Sigmoid colon (tissue), 7 donors: ENCODE measurements around the gene BANF2. TPM values are rescaled to one million over a fixed set of nuclear protein-coding genes. Genes with fewer than 3 reads are reported as not detected.

Source experiments
- DNase-seq: peaks from one replicate; pipeline ENCODE4 v3.0.0-alpha.2; 2019
- H3K27ac ChIP-seq, 4 donors: fragments of 200-600 bp; sonication (generic); one replicate each; pipeline ENCODE4 v1.5.1; 2016 to 2019; ENCODE audit warnings: mild to moderate bottlenecking in 1 of 4
- H3K27me3 ChIP-seq, 3 donors: fragments of 200-600 bp; sonication (generic); one replicate each; pipeline ENCODE4 v1.5.1; 2019; ENCODE audit warnings: mild to moderate bottlenecking in 1 of 3
- H3K36me3 ChIP-seq, 4 donors: fragments of 200-600 bp; sonication (generic); one replicate each; pipeline ENCODE4 v1.5.1; 2016 to 2019
- H3K4me1 ChIP-seq, 4 donors: fragments of 200-600 bp; sonication (generic); one replicate each; pipeline ENCODE4 v1.5.1; 2017 to 2019
- H3K4me3 ChIP-seq, 4 donors: fragments of 200-600 bp; sonication (generic); one replicate each; pipeline ENCODE4 v1.5.1; 2017 to 2019; ENCODE audit warnings: mild to moderate bottlenecking in 2 of 4, moderate library complexity in 1 of 4
- H3K9me3 ChIP-seq, 4 donors: fragments of 200-600 bp in 3 of 4; sonication (generic) in 3 of 4; one replicate each; pipeline versions ENCODE4 v1.5.1 to v1.6.1; 2013 to 2019
- EP300 ChIP-seq, 4 donors: sonication (generic); formaldehyde crosslinking; IDR thresholded peaks; one replicate each; pipeline ENCODE4 v1.6.1; 2017; ENCODE audit warnings: antibody characterized with exemption in 4 of 4
- POLR2A ChIP-seq, 2 donors: fragments of 450-650 bp; IDR thresholded peaks; one replicate each; pipeline ENCODE4 v1.6.1; 2016; ENCODE audit warnings: antibody characterized with exemption in 2 of 2, mild to moderate bottlenecking in 2 of 2, moderate library complexity in 2 of 2
- POLR2AphosphoS5 ChIP-seq, 4 donors: sonication (generic); formaldehyde crosslinking; IDR thresholded peaks; one replicate each; pipeline ENCODE4 v1.6.1; 2017; ENCODE audit warnings: antibody characterized with exemption in 4 of 4
- WGBS, 2 donors: extraction: QIAGEN DNeasy Blood & Tissue Kit; methylation state at CpG; one replicate each; pipeline ENCODE4 v1.1.7; 2013; 5-methylcytosine and 5-hydroxymethylcytosine counted together
- intact Hi-C: fragments of 100-400 bp; cut with DNase I; formaldehyde crosslinking; loops from one replicate; pipeline ENCODE4 v1.15.1; 2023
- polyA plus RNA-seq, 3 donors: library from polyadenylated mRNA; stranded (reverse); fragments of 200-250 nt; gene quantifications; one replicate each; pipeline ENCODE4 v1.2.3, GENCODE V29; 2013
- total RNA-seq, 4 donors: library from RNA; depleted of rRNA; stranded (reverse); fragments of >200 nt; gene quantifications; one replicate each; pipeline ENCODE4 v1.1.0, GENCODE V29; 2016
- TF ChIP-seq, protein P1 (sequence below), 4 experiments: fragments of 450-650 bp in 3 of 4; fragments of 200-600 bp in 1 of 4; IDR thresholded peaks; one replicate each; pipeline ENCODE4 v1.5.1; 2016 to 2019; ENCODE audit warnings: antibody characterized with exemption in 4 of 4, mild to moderate bottlenecking in 3 of 4, moderate library complexity in 2 of 4
- donor health status: healthy with polysubstance abuse.
- donor health status: Bipolar disorder and iron deficiency.
- donor health status: healthy.

Gene BANF2
- total and polyA plus RNA-seq, 7 donors: not detected

DNA sequence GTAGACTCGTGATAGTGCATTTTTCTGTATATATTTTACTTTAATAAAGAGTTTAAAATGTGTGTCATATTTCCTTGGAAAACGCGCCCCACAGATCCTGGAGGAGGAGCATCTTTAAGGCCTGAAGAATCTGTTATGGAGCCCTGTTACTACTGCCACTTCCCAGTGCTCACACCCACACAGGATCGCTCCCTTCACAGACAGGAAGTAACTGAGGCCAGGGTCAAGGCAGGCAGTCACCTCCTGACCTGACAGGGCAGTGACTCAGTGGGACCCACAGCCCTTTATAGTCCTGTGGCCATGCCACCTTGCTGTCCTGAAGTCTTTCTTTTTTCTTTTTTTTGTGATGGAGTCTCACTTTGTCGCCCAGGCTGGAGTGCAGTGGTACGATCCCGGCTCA, 26.7 kb upstream of the BANF2 start:
- Histone ChIP-seq H3K9me3 (no peaks in the 10 kb centered on the region), H3K4me1 (peaks cover 0 to 37% (median 19%) of the 10 kb centered on the region in 4 donors)
- intact Hi-C loops: no loop called here

DNA sequence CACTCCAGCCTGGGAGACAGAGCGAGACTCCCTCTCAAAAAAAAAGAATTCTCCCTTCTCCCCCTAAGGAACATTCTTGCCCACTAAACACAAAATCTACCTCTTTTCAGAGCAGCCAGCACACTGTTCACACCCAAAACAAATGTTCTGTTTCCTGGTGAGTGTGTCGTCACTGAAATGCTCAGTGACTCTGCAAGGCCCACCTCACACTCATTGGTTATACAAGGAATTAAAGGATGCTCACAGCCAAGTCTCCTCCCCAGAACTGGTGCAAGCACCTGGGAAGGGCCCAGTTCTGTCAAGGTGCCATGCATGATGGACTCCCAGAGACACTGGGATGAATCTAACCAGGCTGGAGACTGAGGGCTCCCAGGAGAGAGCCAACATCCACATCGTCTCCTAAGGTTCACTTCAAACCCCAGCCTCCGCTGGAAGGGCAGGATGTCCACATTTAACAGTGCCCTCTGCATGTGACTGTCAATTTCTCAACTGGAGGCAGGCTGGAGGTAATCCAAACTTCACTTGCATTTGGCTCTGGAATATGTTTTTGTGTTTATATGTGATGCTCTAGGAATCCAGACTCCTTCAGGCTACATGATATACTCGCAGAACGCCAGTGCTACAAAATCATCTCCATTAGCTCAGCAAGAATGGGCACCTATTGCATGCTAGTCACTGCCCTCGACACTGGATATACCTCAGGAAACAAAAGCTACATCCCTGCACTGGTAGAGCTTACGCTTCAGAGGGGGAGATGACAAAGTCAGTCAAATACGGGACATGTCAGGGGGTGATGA, 24.8 kb upstream of the BANF2 start:
- peak overlapping the region in 2 of 4 donors; percentile 25 to 47 for H3K27ac ChIP-seq
- intact Hi-C loops: no loop called here
- H3K27me3 ChIP-seq: no peaks in the 10 kb centered on the region
- peaks cover 0 to 52% (median 24%) of the 10 kb centered on the region in 4 donors for H3K4me1 ChIP-seq
- H3K9me3 ChIP-seq: no peaks in the 10 kb centered on the region
- no peak for DNase-seq
- H3K4me3 ChIP-seq: no peak overlapping the region
- H3K36me3 ChIP-seq: peaks cover 0 to 28% (median 0%) of the 10 kb centered on the region in 4 donors
- TF ChIP-seq EP300 (IDR thresholded peaks at IDR 0.05) (no peak), POLR2AphosphoS5 (IDR thresholded peaks at IDR 0.05) (no peak), POLR2A (IDR thresholded peaks at IDR 0.05) (no peak)
- TF ChIP-seq, protein P1, sequence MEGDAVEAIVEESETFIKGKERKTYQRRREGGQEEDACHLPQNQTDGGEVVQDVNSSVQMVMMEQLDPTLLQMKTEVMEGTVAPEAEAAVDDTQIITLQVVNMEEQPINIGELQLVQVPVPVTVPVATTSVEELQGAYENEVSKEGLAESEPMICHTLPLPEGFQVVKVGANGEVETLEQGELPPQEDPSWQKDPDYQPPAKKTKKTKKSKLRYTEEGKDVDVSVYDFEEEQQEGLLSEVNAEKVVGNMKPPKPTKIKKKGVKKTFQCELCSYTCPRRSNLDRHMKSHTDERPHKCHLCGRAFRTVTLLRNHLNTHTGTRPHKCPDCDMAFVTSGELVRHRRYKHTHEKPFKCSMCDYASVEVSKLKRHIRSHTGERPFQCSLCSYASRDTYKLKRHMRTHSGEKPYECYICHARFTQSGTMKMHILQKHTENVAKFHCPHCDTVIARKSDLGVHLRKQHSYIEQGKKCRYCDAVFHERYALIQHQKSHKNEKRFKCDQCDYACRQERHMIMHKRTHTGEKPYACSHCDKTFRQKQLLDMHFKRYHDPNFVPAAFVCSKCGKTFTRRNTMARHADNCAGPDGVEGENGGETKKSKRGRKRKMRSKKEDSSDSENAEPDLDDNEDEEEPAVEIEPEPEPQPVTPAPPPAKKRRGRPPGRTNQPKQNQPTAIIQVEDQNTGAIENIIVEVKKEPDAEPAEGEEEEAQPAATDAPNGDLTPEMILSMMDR (IDR thresholded peaks at IDR 0.05): no peak
- 78 to 81% methylated on average over 9 of the region's 9 CpGs for WGBS, 2 donors

More for the DNA sequence above, 26.7 kb upstream of the BANF2 start:
- no peak for DNase-seq
- Histone ChIP-seq H3K36me3 (peaks cover 0 to 20% (median 0%) of the 10 kb centered on the region in 4 donors), H3K4me3 (no peak overlapping the region), H3K27me3 (no peaks in the 10 kb centered on the region), H3K27ac (no peak overlapping the region)
- TF ChIP-seq POLR2AphosphoS5 (IDR thresholded peaks at IDR 0.05) (no peak), POLR2A (IDR thresholded peaks at IDR 0.05) (no peak)
- TF ChIP-seq, protein P1 (IDR thresholded peaks at IDR 0.05): no peak
- 89 to 92% methylated on average over 7 of the region's 7 CpGs for WGBS, 2 donors

DNA sequence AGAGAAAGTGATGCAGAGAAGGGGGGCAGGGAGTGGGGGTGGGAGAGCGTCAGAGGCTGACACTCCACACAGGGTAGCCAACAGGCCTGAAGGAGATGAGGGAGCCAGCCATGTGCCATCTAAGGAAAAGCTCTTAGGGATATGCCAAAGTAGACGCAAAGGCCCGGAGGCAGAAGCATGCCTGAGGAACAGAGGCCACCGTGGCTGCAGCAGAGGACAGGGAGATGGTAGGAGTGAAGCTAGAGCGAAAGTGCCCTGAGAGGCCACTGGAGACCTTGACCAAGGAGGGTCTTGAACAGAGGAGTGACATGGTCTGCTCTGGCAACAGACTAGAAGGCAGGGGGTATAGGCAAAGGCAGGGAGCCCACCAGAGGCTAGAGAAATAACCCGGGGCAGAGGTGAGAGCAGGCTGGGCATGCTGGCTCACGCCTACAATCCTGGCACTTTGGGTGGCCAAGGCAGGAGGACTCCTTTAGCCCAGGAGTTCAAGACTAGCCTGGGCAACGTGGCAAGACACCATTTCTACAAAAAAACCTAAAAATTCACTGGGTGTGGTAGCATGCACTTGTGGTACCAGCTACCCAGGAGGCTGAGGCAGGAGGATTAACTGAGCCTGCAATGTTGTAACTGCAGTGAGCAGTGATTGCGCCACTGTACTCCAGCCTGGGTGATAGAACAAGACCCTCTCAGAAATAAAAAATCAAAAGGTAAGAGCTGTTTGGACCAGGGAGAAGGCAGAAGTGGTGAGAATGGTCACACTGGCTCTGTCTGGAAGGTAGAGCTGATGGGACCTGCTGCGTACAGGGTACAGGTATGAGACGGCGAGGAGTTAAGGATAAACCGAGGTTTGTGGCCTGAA, 24.0 kb upstream of the BANF2 start:
- peaks cover 0 to 52% (median 32%) of the 10 kb centered on the region in 4 donors for H3K4me1 ChIP-seq
- peaks cover 0 to 28% (median 0%) of the 10 kb centered on the region in 4 donors for H3K36me3 ChIP-seq

DNA sequence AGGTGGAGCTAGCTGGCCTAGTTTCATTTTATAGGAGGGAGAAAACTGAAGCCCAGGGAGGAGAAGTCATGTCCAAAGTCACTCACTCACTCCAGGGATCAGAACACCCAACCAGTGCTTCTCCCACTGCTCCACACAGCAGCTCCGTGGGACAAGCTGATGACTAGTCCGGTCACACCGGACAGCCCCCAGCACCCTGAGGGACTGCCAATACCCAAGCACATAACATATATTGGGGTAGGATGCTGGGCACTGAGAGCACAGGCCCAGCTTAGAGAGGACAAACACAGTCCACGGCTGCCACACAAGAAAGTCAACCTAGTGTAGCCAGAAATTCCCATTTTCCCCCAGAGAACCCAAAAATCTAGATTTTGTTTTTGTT, 23.4 kb upstream of the BANF2 start:
- 85 to 93% methylated on average over 4 of the region's 4 CpGs for WGBS, 2 donors
- Histone ChIP-seq H3K9me3 (no peaks in the 10 kb centered on the region), H3K36me3 (peaks cover 0 to 28% (median 0%) of the 10 kb centered on the region in 4 donors), H3K27me3 (no peaks in the 10 kb centered on the region), H3K4me1 (peaks cover 0 to 54% (median 32%) of the 10 kb centered on the region in 4 donors), H3K27ac (no peak overlapping the region), H3K4me3 (no peak overlapping the region)
- no peak for TF ChIP-seq POLR2A (IDR thresholded peaks at IDR 0.05)
- TF ChIP-seq POLR2AphosphoS5 (IDR thresholded peaks at IDR 0.05): no peak
- TF ChIP-seq, protein P1 (IDR thresholded peaks at IDR 0.05): no peak
- no peak for TF ChIP-seq EP300 (IDR thresholded peaks at IDR 0.05)
- intact Hi-C loops: no loop called here
- no peak for DNase-seq

More for the DNA sequence above, 24.0 kb upstream of the BANF2 start:
- no peaks in the 10 kb centered on the region for H3K9me3 ChIP-seq
- no peaks in the 10 kb centered on the region for H3K27me3 ChIP-seq
- H3K4me3 ChIP-seq: no peak overlapping the region
- TF ChIP-seq, protein P1 (IDR thresholded peaks at IDR 0.05): no peak
- no peak for TF ChIP-seq POLR2AphosphoS5 (IDR thresholded peaks at IDR 0.05)
- no peak for TF ChIP-seq EP300 (IDR thresholded peaks at IDR 0.05)
- no peak for TF ChIP-seq POLR2A (IDR thresholded peaks at IDR 0.05)
- H3K27ac ChIP-seq: peak overlapping the region in 2 of 4 donors; percentile 25 to 47
- 85 to 88% methylated on average over 13 of the region's 13 CpGs for WGBS, 2 donors
- intact Hi-C loops: no loop called here
- no peak for DNase-seq
